Neural progenitor cell (in vitro differentiated cells): ENCODE data around the gene SLC26A8.

Source experiments
- EZH2 ChIP-seq: fragments of 200-600 bp; sonication (generic); IDR thresholded peaks from 2 replicates; pipeline ENCODE4 v1.6.1; 2017; ENCODE audit warnings: antibody characterized with exemption, mild to moderate bottlenecking, moderate library complexity
- EZH2phosphoT487 ChIP-seq: fragments of 200-600 bp; sonication (generic); IDR thresholded peaks from 2 replicates; pipeline ENCODE4 v1.6.1; 2017; ENCODE audit warnings: antibody characterized with exemption
- TF ChIP-seq, protein P1 (sequence below): fragments of 200-600 bp; sonication (generic); IDR thresholded peaks from 2 replicates; pipeline ENCODE4 v1.5.1; 2017; ENCODE audit warnings: antibody characterized with exemption, mild to moderate bottlenecking

DNA sequence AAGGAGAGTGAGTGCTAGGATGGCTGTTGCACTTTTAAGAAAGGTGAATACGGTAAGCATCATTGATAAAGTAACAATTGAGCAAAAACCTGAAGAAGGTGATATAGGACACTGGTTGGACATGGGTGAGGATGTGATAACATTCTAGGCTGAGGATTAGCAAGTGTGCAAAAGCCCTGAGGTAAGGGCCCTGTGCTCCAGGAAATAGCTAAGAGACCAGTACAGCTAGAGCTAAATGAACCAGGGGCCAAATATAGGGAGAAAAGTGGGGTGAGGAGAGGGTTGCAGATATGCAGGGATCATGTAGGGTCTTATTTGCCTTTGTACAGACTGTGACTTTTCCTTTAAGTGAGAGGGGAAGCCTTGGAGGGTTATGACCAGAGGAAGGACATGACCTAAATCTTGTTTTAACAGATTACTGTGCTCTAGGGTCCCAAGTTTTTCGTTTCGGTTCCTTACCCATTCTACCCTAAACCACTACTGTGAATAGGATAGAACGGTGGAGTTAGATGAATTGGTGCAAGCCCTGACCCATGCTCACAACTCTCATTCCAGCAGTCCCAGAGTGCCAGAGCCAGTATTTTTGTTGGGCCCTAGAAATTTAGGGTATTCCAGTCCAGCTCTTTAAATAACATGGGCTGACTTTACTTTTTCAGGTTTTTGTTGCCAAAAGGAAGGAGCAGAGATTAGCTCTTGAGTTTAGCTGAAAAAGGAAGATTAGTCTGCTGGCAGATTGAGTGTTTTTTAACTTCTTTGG, 13.9 kb upstream of the SLC26A8 start:
- TF ChIP-seq, protein P1, sequence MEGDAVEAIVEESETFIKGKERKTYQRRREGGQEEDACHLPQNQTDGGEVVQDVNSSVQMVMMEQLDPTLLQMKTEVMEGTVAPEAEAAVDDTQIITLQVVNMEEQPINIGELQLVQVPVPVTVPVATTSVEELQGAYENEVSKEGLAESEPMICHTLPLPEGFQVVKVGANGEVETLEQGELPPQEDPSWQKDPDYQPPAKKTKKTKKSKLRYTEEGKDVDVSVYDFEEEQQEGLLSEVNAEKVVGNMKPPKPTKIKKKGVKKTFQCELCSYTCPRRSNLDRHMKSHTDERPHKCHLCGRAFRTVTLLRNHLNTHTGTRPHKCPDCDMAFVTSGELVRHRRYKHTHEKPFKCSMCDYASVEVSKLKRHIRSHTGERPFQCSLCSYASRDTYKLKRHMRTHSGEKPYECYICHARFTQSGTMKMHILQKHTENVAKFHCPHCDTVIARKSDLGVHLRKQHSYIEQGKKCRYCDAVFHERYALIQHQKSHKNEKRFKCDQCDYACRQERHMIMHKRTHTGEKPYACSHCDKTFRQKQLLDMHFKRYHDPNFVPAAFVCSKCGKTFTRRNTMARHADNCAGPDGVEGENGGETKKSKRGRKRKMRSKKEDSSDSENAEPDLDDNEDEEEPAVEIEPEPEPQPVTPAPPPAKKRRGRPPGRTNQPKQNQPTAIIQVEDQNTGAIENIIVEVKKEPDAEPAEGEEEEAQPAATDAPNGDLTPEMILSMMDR = no peak
- TF ChIP-seq EZH2 (no peak), EZH2phosphoT487 (no peak)
